Spleen (tissue), 11 donors: ENCODE measurements around the gene ARNT2. TPM values are rescaled to one million over a fixed set of nuclear protein-coding genes. Genes with fewer than 3 reads are reported as not detected.

Source experiments
- DNase-seq: peaks from one replicate; pipeline ENCODE4 v3.0.0-alpha.2; 2020
- H3K27ac ChIP-seq, 8 donors: fragments of 200-600 bp; sonication (generic) in 7 of 8; 1 replicate in 4 of 8; 2 replicates in 4 of 8; pipeline versions ENCODE4 v1.5.0 to v1.8.0; 2016 to 2021; ENCODE audit warnings: inconsistent platforms in 4 of 8, mild to moderate bottlenecking in 4 of 8, moderate library complexity in 1 of 8
- H3K27me3 ChIP-seq, 7 donors: fragments of 200-600 bp; sonication (generic) in 6 of 7; replicated peaks in 1 of 7; 1 replicate in 4 of 7; 2 replicates in 3 of 7; pipeline versions ENCODE4 v1.5.0 to v1.8.0; 2016 to 2021; ENCODE audit warnings: inconsistent platforms in 3 of 7, mild to moderate bottlenecking in 1 of 7
- H3K36me3 ChIP-seq, 6 donors: fragments of 200-600 bp; sonication (generic) in 5 of 6; 1 replicate in 4 of 6; 2 replicates in 2 of 6; pipeline versions ENCODE4 v1.5.0 to v1.8.0; 2016 to 2021; ENCODE audit warnings: inconsistent platforms in 2 of 6
- H3K4me1 ChIP-seq, 6 donors: fragments of 200-600 bp; sonication (generic) in 5 of 6; 1 replicate in 3 of 6; 2 replicates in 3 of 6; pipeline versions ENCODE4 v1.5.0 to v1.8.0; 2016 to 2021; ENCODE audit warnings: inconsistent platforms in 3 of 6
- H3K4me3 ChIP-seq, 8 donors: fragments of 200-600 bp; sonication (generic) in 7 of 8; 1 replicate in 4 of 8; 2 replicates in 4 of 8; pipeline versions ENCODE4 v1.5.0 to v1.8.0; 2016 to 2021; ENCODE audit warnings: inconsistent platforms in 4 of 8, mild to moderate bottlenecking in 4 of 8, moderate library complexity in 2 of 8
- H3K9me3 ChIP-seq, 8 donors: fragments of 200-600 bp; sonication (generic) in 7 of 8; 1 replicate in 4 of 8; 2 replicates in 4 of 8; pipeline versions ENCODE4 v1.5.0 to v1.8.0; 2016 to 2021; ENCODE audit warnings: inconsistent platforms in 4 of 8
- CTCF ChIP-seq, 11 experiments: fragments of 200-600 bp in 7 of 11; fragments of 450-650 bp in 4 of 11; sonication (generic) in 4 of 11; IDR thresholded peaks in 8 of 11; conservative IDR thresholded peaks in 3 of 11; 1 replicate in 7 of 11; 2 replicates in 4 of 11; pipeline versions ENCODE4 v1.4.0 to v1.8.0; 2016 to 2021; ENCODE audit warnings: antibody characterized with exemption in 11 of 11, inconsistent platforms in 4 of 11, mild to moderate bottlenecking in 1 of 11
- POLR2A ChIP-seq, 3 donors: fragments of 450-650 bp; IDR thresholded peaks; one replicate each; pipeline ENCODE4 v1.5.1; 2017; ENCODE audit warnings: antibody characterized with exemption in 3 of 3, mild to moderate bottlenecking in 1 of 3
- POLR2AphosphoS5 ChIP-seq, 3 donors: sonication (generic); formaldehyde crosslinking; IDR thresholded peaks; one replicate each; pipeline ENCODE4 v1.5.1; 2017; ENCODE audit warnings: antibody characterized with exemption in 3 of 3
- WGBS, 5 donors: extraction: QIAGEN DNeasy Blood & Tissue Kit in 3 of 5; methylation state at CpG; one replicate each; pipeline versions ENCODE4 v1.1.5 to v1.1.7; 2013 to 2018; 5-methylcytosine and 5-hydroxymethylcytosine counted together
- intact Hi-C: fragments of 100-400 bp; cut with DNase I; formaldehyde crosslinking; loops from one replicate; pipeline ENCODE4 v1.15.0; 2023; ENCODE audit warnings: low total_unique reads
- polyA plus RNA-seq, 3 donors: library from polyadenylated mRNA; stranded (reverse); fragments of 200-250 nt; gene quantifications; one replicate each; pipeline ENCODE4 v1.2.1, GENCODE V29; 2013
- total RNA-seq, 7 donors: library from RNA; depleted of rRNA in 3 of 7; stranded (reverse); fragments of >200 nt in 3 of 7; fragmentation: NEBNext Ultra II Directional in 4 of 7; extraction: Animal tissue kit (Norgen Biotek cat#: 25700) in 4 of 7; gene quantifications; one replicate each; pipeline versions ENCODE4 v1.1.0 to v1.2.1, GENCODE V29; 2016 to 2021
- donor health status: healthy with polysubstance abuse.
- donor health status: DM: no; HTN: no; CAD: no; lungs with moderate emphysema.
- donor health status: DM: no; HTN: no; CAD: no.
- donor health status: Bipolar disorder and iron deficiency.
- donor health status: healthy.
- donor health status: DM: no; HTN: no; CAD: no.
- donor health status: DM: yes; HTN: yes; CAD: no.

ARNT2 gene
- total and polyA plus RNA-seq, 10 donors, result 1.9 to 12.3 (median 9.1) TPM

- no peak for DNase-seq
- Histone ChIP-seq H3K27ac (no peak overlapping the region), H3K27me3 (no peaks in the 10 kb centered on the region), H3K36me3 (peaks cover 0 to 19% (median 0%) of the 10 kb centered on the region in 6 donors), H3K9me3 (no peaks in the 10 kb centered on the region), H3K4me1 (no peaks in the 10 kb centered on the region), H3K4me3 (no peak overlapping the region)
- TF ChIP-seq POLR2AphosphoS5 (IDR thresholded peaks at IDR 0.05), result no peak
- TF ChIP-seq CTCF (IDR thresholded peaks at IDR 0.05 in 8 of 11, conservative IDR thresholded peaks at IDR 0.05 in 3 of 11), result no peak
- TF ChIP-seq POLR2A (IDR thresholded peaks at IDR 0.05), result no peak
- WGBS, 5 donors, result 77 to 92% (median 87%) methylated on average over 7 of the region's 7 CpGs
- intact Hi-C loops, result no loop called here
Observed at GRCh38 chr15:80581976-80582375, 177.8 kb downstream of the ARNT2 start.

GRCh38 chr15:80582816-80583423 is 178.7 kb downstream of the ARNT2 start:
- intact Hi-C loops, result no loop called here
- TF ChIP-seq POLR2A (IDR thresholded peaks at IDR 0.05) (no peak), POLR2AphosphoS5 (IDR thresholded peaks at IDR 0.05) (no peak)
- no peaks in the 10 kb centered on the region for H3K9me3 ChIP-seq
- H3K36me3 ChIP-seq, result peaks cover 0 to 10% (median 0%) of the 10 kb centered on the region in 6 donors
- DNase-seq, result no peak
- H3K4me3 ChIP-seq, result no peak overlapping the region
- no peak overlapping the region for H3K27ac ChIP-seq
- WGBS, 5 donors, result 83 to 94% (median 89%) methylated on average over 12 to 15 of the region's 15 CpGs
- H3K27me3 ChIP-seq, result no peaks in the 10 kb centered on the region
- no peaks in the 10 kb centered on the region for H3K4me1 ChIP-seq

- no peak overlapping the region for H3K4me3 ChIP-seq
- H3K36me3 ChIP-seq, result peaks cover 0 to 9% (median 0%) of the 10 kb centered on the region in 6 donors
- no peaks in the 10 kb centered on the region for H3K27me3 ChIP-seq
- H3K4me1 ChIP-seq, result no peaks in the 10 kb centered on the region
- no peak overlapping the region for H3K27ac ChIP-seq
- no peak for DNase-seq
- H3K9me3 ChIP-seq, result no peaks in the 10 kb centered on the region
- WGBS, 5 donors, result 76 to 92% (median 84%) methylated on average over 6 to 7 of the region's 7 CpGs
- TF ChIP-seq POLR2AphosphoS5 (IDR thresholded peaks at IDR 0.05) (no peak), CTCF (IDR thresholded peaks at IDR 0.05 in 8 of 11, conservative IDR thresholded peaks at IDR 0.05 in 3 of 11) (no peak), POLR2A (IDR thresholded peaks at IDR 0.05) (no peak)
- intact Hi-C loops, result no loop called here
Observed at GRCh38 chr15:80584561-80584964, 180.4 kb downstream of the ARNT2 start.

GRCh38 chr15:80584973-80585525 is 180.9 kb downstream of the ARNT2 start:
- DNase-seq, result no peak
- intact Hi-C loops, result no loop called here
- WGBS, 5 donors, result 59 to 73% (median 66%) methylated on average over 3 of the region's 3 CpGs
- Histone ChIP-seq H3K9me3 (no peaks in the 10 kb centered on the region), H3K4me3 (no peak overlapping the region), H3K27ac (no peak overlapping the region), H3K27me3 (no peaks in the 10 kb centered on the region), H3K36me3 (peaks cover 0 to 9% (median 0%) of the 10 kb centered on the region in 6 donors), H3K4me1 (no peaks in the 10 kb centered on the region)
- TF ChIP-seq POLR2AphosphoS5 (IDR thresholded peaks at IDR 0.05), result no peak
- no peak for TF ChIP-seq POLR2A (IDR thresholded peaks at IDR 0.05)
- TF ChIP-seq CTCF (IDR thresholded peaks at IDR 0.05 in 8 of 11, conservative IDR thresholded peaks at IDR 0.05 in 3 of 11), result no peak
